CD4-positive, alpha-beta T cell treated with Interleukin-2 at 100 ng/mL for 4 hours (primary cell): ENCODE results near the gene SORCS1.
"Not testable (repeated sequence)": the region's sequence is repeated elsewhere in the genome, so short reads cannot be mapped to it uniquely, and the experiment has no call there.

ENCODE experiments used
- DNase-seq: peaks from one replicate; pipeline ENCODE4 v3.0.0-alpha.2; 2020; ENCODE audit warnings: low spot score

Gene SORCS1

DNA sequence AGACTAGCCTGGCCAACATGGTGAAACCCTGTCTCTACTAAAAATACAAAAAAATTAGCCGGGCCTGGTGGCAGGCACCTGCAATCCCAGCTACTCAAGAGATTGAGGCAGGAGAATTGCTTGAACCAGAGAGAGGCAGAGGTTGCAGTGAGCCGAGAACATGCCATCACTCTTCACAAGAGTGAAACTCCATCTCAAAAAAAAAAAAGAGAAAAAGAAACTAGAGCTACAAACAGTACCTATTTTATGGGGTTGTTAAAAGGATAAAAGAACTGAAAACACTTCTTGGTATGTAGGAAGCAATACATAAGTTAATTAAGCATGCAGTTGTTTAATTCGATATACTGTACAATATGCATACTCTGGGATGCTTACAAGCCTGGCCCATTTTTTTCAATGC, 216.9 kb downstream of the SORCS1 start:
- DNase-seq, result no peak

DNA sequence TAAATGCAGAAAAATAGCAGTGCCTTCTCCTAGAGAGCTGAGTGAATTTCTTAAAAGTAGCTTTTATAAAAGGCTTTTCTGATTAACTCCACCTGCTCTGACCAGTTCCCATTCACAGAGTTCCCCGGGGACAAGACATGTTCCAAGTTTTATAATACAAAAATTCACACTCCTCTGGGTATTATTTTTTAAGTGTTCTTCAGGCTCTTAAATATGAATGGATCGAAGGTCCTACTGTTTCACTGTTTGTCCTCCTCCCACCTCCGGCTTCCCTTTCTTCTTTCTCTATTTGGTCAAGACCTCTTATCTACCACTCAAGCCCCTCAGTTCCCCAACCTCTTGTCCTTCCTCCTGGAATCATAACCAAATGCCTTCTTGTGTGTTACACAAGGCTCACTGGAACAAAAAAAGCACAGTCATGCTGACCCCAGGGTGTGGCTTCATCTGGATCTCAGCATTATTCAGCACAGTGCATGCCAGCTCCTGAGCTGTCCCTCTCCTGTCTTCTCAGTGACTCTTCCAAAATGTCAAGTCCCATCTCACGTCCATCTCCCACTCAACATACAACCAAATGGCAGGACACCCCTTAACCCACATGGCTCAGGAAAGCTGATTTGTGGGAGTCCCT, 222.4 kb downstream of the SORCS1 start:
- DNase-seq, result no peak

DNA sequence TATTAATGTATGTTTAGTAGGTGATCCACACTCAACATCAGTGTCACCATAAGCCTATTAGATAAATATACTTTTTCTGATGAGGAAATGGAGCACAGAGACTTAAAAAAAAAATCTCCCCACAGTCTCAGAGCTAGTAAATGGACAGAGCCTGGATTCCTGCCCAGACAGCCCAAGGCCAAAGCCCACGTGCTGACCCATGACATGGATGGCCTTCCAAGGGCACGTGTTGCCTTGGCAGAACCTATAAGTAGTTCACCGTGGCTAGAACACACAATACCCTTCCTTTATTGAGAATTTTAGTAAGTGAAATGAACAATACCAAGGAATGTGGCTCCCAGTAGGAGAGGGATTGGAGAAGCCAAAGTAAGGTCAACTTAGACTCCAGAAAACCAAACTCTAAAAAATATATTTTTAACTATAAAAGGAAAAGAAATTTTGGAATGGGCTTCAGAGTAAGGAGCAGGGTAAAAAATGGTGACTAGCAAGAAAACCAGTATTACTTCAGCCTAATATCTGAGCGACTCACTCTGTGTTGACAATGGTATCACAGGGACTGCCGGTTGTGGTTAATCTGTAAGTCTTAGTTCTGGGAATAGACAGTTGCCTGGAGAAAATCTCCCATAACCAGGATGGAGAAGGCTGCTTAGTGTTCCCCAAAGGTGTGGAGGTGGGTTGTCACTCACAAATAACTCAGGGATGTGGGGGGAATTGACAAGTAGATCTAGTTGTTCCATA, 223.0 kb downstream of the SORCS1 start:
- DNase-seq, result no peak

DNA sequence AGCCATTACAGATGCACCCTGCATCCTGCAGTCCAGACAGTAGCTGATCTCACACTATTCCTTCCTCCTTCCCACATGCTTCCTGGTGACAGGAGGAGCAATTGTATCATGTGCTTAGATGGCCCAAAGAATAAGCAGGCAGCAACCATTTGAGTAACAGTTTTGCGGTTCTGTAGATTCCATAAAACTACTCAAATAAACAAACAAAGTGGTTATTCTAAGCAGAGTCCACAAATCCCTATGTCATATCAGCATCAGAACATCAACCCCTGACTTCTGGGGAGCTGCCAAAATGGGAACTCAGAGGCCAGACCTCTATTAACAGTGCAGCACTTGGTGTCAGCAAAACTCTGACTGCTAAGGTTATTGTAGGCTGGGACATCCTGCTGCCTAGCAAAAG, 226.0 kb downstream of the SORCS1 start:
- DNase-seq, result no peak

DNA sequence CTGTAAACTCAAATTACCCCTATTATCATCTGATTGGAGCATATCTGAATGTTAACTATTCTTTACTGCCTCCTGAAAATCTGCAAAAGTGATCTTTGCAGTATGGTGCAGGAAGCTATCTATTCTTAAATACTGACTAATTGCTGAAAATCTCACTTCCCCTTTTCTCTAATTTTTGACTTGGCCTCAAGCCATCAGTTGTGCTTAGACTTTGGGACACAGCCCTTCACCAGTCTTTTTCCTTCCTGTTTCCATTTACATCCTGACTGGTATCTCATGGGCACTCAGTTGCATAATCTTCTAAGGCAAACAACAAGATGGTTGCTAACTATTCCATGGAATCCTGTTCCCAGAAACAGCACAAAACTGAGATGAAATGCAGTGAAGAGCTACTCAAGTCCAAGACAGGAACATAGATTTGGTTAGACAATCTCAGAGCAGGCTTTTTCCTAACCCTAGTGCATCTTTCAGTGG, 228.5 kb downstream of the SORCS1 start:
- no peak for DNase-seq

DNA sequence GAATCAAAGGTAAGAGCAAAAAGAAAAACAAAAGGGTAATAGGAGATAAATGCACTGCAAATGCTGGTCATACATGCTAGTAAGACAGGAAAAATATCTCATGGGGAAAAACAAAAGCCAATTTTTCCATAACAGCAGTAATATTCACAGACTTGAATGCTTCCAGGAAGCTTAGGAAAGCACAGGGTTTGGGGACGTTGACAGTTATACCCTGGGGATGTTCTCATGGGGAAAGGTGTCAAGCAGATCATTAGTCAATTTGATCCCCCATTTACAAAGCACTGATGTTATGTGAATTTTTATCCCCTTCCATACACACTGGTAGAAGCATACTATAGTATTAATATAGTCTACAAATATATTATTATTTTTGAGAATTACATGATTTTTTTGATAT, 232.7 kb downstream of the SORCS1 start:
- no peak for DNase-seq

DNA sequence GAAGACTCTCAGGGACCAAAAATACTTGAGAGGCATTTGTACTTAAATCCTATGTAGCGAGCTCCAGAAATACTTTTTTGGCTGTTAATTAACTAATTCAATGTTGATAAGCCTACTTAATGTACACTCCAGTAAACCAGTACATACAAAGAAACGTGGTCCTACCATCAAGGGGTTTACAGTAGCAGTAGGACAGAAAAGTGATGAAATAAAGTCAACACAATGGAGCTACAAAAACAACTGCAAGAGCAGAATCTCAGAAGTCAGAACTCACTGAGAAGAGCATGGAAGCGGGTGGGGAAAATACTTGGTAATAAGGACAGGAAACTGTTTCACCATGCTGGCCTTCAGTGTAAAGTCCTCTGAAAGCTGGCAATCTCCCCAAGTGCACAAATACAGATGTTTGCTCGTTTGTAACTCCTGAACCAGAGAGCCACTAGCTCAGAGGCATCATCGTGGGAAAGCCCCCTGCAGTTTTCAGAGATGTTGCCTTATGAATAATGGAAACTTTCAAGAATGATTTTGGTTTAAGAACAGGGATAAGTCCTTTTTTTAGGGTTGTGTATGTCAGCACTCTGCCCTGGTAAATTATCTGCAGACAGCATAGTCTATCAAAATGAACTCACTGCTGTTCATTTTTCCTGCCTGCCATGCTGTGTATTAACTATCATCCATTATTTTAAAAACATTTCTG, 233.2 kb downstream of the SORCS1 start:
- DNase-seq, result no peak

DNA sequence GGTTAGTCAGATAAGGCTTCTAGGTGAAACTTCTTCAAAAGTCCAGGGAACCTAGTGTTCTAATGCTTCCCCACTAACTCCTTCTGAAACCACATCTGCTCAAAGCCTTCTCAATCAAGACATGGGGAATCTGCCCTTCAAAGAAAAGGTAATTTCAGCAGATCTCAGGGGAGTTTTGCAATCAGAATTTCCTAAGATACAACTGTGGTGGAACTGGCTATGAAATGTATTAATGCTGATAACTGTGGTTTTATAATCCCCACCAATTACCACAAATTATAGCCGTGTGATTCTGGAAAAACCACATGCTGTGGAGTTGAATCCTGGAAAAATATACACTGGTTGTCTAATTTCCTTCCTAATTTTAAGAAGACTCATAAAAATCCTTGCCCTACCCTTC, 233.8 kb downstream of the SORCS1 start:
- DNase-seq, result no peak

DNA sequence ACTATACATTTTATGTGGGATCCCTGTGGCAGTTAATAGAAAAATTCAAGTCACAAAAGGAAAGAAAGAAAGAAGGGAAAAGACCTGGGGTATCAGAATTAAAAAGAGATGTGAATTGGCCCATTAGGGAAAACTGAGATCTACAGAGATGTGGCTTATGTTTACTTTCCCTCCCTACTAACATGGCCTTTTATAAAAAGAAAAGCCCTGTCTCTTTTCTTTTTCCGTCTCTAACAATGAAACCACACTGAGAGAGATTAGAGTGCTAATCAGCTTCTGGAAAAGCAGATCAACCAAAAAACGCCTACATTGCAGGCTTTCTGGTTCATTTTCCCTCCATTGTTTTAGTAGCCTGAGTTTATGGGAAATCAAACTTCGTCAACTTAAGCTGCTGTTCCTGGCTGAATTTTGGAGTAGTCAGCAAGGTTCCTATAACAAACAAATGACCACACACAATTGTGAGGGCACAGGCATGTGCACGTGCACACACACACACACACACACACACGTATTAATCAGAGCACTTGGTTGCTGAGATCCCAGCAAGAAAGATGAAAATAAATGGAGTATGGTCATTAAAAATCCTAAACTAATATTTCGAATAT, 235.1 kb downstream of the SORCS1 start:
- no peak for DNase-seq

DNA sequence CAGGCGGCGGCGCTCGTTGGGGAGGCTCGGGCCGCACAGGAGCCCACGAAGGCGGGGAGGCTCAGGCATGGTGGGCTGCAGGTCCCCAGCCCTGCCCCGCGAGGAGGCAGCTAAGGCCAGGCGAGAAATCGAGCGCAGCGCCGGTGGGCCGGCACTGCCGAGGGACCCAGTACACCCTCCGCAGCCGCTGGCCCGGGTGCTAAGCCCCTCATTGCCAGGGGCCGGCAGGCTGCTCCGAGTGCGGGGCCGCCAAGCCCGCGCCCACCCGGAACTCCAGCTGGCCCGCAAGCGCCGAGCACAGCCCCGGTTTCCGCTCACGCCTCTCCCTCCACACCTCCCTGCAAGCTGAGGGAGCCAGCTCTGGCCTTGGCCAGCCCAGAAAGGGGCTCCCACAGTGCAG, 236.4 kb downstream of the SORCS1 start:
- DNase-seq, result not testable (repeated sequence)

DNA sequence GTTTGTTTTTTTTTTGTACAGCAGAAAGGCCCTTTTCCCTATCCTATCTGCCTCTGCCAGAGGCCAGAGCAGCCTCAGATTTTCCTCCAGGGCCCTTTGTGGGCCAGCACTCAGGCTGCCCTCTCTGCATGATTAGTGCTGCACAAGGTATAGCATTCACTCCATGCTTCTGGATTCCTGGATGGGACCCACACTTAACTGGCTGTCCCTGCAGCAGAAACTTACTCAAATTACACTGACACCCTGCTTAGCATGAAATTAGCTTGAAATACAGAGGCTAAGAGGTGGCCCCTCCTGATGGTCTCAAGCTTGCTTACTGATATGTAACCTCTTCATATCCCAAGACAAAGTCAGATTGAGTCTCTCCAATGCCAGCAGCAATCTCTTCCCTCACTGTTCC, 239.3 kb downstream of the SORCS1 start:
- no peak for DNase-seq

DNA sequence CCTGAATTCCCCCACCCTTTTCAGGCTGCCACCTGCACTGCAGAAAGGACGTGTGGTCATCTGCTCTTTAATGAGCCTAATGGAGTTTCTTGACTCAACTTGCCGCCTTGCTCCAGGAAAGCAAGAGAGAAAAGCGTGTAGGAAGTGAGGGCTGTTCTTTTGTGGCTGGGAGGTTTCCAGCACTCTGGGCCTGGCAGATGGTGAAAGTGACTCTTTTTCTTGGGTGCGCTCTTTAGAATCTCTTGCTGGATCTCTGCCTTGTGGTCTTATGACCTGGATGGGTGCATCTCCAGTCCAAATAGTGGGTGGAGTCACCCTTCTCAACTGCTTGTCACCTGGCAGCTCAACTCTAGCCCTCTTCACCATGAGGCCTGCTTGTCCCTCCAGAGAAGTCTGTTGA, 244.0 kb downstream of the SORCS1 start:
- DNase-seq, result no peak

DNA sequence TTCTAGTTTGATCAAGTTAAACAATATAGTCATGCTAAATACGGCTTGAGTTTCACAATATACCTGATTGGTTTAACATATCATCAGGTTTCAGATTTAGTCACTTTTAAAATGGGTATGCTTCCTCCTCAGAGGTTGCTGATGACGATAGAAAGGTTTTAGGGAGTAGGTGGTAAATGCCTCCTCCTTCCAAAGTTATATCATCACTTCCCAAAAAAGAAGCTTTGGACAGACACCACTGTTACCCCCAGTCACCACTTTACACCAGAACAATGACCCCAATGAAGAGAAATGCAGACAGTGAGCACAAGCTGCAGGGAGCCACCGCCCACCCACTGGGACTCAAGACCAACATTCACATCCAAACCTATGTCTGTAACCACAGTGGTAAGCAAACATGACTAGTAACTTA, 244.6 kb downstream of the SORCS1 start:
- no peak for DNase-seq

DNA sequence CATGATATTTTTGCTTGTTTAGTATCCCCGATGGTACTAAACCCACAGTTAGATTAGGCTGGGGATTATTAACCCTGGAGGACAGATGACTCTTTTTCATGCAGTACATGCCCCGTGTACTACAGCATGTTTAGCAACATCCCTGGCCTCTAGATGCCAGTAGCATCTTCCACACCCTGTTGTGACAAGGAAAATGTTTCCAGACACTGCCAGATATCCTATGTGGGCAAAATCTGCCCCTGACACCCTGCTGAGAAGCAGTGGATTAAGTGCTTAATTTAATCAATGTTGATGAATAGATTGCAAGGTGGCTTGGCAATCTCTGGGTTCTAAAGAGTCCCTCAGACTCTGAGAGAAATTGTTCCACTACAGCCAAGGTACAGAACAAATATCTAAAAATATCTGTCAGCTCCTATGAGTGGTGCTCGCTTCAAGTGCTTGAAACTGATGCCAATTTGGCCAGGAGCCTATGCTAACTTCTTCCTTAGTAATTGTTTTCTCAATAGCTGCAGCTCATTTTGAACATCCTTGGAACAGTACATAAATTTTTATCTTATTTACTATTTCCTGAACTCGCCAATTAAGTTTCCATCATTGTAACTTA, 247.0 kb downstream of the SORCS1 start:
- DNase-seq, result no peak

DNA sequence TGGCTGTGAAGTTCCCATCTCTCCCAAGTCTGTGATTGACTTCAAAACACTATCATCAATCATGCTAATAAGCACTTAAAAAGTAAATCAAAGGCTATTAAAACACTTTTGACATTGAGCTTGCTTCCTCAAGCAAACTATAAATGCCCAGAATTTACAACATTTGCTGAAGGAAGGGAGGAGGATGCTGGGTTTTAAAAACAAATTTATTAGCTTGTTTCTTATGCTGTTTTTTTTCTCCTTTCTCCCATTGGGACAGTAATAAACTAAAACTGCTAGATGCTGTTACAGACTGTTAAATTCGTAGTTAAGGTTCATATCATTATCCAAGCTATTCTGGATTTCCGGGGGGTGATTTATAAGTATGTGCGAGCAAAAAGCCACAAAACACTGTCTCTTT, 250.5 kb downstream of the SORCS1 start:
- DNase-seq, result no peak

DNA sequence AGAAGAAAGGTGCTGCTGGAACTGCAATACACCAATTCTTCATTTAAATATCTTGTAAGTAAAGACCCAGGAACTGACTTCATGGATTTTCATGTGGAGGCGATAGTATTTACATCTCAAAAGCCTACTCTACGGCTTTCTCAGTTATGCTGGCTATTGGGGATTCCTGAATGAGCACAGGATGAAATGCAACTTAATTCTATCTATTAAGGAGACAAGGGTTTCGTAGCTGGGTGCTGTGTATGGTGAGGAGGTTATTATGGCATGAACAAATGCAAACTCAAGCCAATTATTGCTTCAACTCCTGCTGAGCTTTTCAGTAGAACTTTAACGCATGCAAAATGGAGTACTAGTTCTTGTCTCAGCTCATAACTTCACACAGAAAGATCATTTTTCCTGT, 251.2 kb downstream of the SORCS1 start:
- DNase-seq, result no peak

DNA sequence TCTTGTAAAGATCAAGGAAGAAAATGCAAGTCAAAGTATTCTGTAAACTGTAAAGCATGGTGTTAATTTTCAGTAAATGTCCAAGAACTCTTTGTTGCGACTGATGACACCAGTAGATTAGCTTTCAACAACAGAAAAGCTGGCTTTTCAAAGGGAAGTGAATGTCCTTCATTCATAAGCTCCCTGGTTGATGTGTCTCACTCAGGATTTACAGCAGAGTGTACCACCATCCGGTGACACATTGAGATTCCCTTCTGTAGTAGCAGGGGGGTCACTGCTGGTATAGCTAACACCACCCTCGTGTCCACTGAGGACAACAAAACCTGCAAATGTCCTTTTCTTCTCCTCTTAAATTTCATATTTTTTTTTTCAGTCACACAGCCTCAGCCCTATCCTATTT, 253.4 kb downstream of the SORCS1 start:
- DNase-seq, result no peak

DNA sequence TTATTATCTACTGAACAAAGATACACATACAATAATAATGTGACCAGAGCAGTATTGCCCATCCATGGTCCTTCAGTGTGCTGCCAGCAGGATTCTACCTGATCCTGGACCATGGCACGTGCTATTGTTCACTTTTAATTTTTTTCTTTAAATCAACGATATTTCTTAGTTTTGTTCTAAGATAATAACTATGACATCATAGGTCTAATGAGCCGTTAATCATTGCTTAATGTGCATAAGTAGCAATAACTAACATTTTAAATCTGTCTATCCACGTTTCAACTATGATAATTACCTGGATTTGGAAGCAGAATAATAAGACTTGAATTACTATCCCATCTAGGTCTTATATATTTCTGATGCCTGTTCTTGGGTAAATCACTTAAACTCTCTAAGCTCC, 253.8 kb downstream of the SORCS1 start:
- DNase-seq, result no peak

DNA sequence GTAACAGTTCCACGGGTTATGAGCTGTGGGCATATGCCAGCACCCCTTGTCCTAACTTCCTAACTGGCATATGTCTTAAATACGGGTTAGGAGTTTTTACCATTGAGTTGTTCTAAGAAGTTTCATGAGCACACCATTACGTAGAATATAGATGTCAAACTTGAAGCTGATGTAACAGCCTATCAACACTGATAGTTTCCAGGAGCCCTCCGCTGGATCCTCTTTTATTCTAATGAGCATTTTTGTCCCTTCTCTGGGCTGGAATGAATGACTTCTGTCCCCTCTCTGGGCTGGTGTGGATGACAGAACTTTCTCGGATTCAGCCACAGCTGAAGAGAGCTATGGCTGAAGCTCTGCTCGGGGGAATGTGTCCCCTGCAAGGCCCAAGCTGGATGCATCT, 256.3 kb downstream of the SORCS1 start:
- no peak for DNase-seq

DNA sequence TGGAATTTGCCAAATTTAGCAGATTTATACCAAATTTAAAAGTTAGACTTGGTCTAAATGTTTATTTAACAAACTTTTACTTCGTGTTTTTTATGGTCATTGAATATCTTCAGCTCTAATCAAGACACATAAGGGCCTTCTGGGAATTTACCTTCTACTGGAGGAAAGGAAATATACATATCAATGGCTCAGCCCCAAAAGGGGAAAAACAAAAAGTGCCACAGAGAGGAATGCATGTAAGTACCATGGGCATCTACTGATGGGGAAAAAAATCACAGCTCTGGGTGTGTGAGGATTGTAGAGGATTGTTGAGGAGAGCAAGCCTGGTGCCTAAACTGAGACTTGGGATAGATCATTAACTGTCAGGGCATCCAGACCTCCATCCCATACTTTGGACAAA, 260.3 kb downstream of the SORCS1 start:
- DNase-seq, result no peak

DNA sequence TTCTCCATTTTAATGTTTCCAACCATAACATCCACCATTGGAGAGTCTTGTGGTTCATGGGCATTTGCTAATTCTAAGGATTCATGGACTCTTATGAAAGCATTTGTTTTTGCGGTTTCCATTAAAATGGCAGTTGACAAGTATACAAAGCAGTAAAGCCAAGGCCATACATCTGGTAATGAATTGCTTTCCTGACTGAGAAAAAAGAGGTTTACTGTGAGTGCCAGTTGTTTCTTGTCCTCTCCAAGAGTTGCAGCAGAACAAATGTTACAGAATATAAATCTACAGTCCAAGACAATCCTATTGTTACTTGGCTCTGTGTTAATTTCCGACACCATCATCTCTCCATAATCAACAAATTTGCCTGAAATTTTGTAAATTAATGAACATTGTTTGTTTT, 261.3 kb downstream of the SORCS1 start:
- DNase-seq, result no peak

DNA sequence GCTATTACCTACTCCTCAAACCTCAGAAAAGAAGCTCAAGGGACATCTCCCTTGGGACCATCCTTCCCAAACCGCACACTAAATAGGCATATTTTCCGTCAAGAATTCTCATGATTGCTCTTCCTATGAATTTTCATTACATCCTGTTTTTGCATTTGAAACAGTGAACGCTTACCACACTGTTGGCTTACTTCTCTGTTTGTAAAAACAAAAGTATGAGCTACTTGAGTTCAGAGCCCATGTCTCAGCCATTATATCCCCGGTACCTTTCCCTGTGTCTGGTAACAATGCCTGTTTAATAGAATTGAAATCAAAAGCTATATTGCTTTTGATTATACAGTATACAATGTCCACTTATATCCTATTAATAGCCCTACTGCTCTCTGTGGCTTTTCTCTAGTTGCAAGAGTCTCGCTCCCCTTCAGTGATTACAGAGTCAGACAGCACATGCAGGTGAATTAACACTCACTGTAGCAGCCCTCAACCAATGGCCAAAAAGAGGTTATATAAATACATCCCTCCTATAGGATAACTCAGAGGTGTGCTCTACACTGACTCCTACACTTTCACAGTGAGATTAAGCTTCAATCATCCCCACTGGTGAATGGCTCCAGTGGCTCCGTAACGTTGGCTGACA, 264.4 kb downstream of the SORCS1 start:
- no peak for DNase-seq
